GM12874 (cell line): ENCODE results near the gene RHOXF1.

Experiments used
- CTCF ChIP-seq: IDR thresholded peaks from 2 replicates; pipeline ENCODE4 v1.5.1; 2011; ENCODE audit warnings: low read depth, mild to moderate bottlenecking, control low read depth, low read length, moderate library complexity; ENCODE audit not compliant: insufficient read depth

The RHOXF1 gene

GRCh38 chrX:120136840-120137239 lies 21.1 kb upstream of the RHOXF1 start:
- TF ChIP-seq CTCF: no peak

- no peak for TF ChIP-seq CTCF
Observed at GRCh38 chrX:120136128-120136527, 20.4 kb upstream of the RHOXF1 start.

- no peak for TF ChIP-seq CTCF
Observed at GRCh38 chrX:120125444-120125843, 9.7 kb upstream of the RHOXF1 start.

- TF ChIP-seq CTCF: no peak
Observed at GRCh38 chrX:120120223-120120622, 4.5 kb upstream of the RHOXF1 start.

GRCh38 chrX:120111611-120112010 lies 4.1 kb downstream of the RHOXF1 start:
- no peak for TF ChIP-seq CTCF

- TF ChIP-seq CTCF: no peak
Observed at GRCh38 chrX:120109378-120109777, 6.3 kb downstream of the RHOXF1 start.

GRCh38 chrX:120090208-120090607 lies 25.5 kb downstream of the RHOXF1 start:
- no peak for TF ChIP-seq CTCF
